CD4-positive, alpha-beta T cell (primary cell): Measurements from ENCODE around the gene FAM222B. TPM values are rescaled to one million over a fixed set of nuclear protein-coding genes. Genes with fewer than 3 reads are reported as not detected.
"Not testable (repeated sequence)": the region's sequence is repeated elsewhere in the genome, so short reads cannot be mapped to it uniquely, and the experiment has no call there.

Experiments
- ATAC-seq: fragments of 200-7000 bp; cut with Tn5 transposase; one replicate; pipeline ENCODE4 v1.10.0; 2022; ENCODE audit warnings: mild to moderate bottlenecking; ENCODE audit not compliant: poor library complexity
- CTCF ChIA-PET: fragments of 350-600 bp; sonication (Branson Sonifier 250); formaldehyde crosslinking; loops from one replicate; lab custom pipeline; 2021; ENCODE audit warnings: antibody characterized with exemption, inconsistent platforms; lab: Charles Lee
- POLR2A ChIA-PET: fragments of 350-600 bp; sonication (Branson Sonifier 250); formaldehyde crosslinking; loops from one replicate; lab custom pipeline; 2021; ENCODE audit warnings: antibody characterized with exemption, inconsistent platforms; lab: Charles Lee
- DNase-seq, 14 experiments: peaks; one replicate each; pipeline ENCODE4 v3.0.0-alpha.2; 2013 to 2020; ENCODE audit warnings: mixed read lengths in 2 of 14
- H3K27ac ChIP-seq, 2 donors: one replicate each; pipeline versions ENCODE4 v1.5.1 to v1.7.0; 2013; ENCODE audit warnings: low read length in 2 of 2, low read depth in 1 of 2, mild to moderate bottlenecking in 1 of 2
- H3K27me3 ChIP-seq, 2 experiments: 1 replicate in 1 of 2; 2 replicates in 1 of 2; pipeline versions ENCODE4 v1.6.1 to v1.7.0; 2013; ENCODE audit warnings: low read length in 2 of 2, control low read depth in 1 of 2, mild to moderate bottlenecking in 1 of 2, moderate library complexity in 1 of 2; ENCODE audit not compliant: insufficient read depth in 2 of 2, control insufficient read depth in 1 of 2
- H3K36me3 ChIP-seq: one replicate; pipeline ENCODE4 v1.6.1; 2013; ENCODE audit warnings: low read length, control low read depth; ENCODE audit not compliant: insufficient read depth
- H3K4me1 ChIP-seq: one replicate; pipeline ENCODE4 v1.6.1; 2013; ENCODE audit warnings: low read length, control low read depth; ENCODE audit not compliant: insufficient read depth
- H3K4me3 ChIP-seq: one replicate; pipeline ENCODE4 v1.5.1; 2013; ENCODE audit warnings: mild to moderate bottlenecking, low read length, moderate library complexity
- H3K9me3 ChIP-seq, 2 experiments: 1 replicate in 1 of 2; 2 replicates in 1 of 2; pipeline versions ENCODE4 v1.6.1 to v1.7.0; 2013; ENCODE audit warnings: low read length in 2 of 2, mild to moderate bottlenecking in 2 of 2, control low read depth in 1 of 2, moderate library complexity in 1 of 2; ENCODE audit not compliant: control insufficient read depth in 1 of 2, insufficient read depth in 1 of 2
- H3K27ac Mint-ChIP-seq: one replicate; pipeline ENCODE4 v1.8.0; 2020; ENCODE audit warnings: mixed read lengths
- H3K27me3 Mint-ChIP-seq: one replicate; pipeline ENCODE4 v1.8.0; 2021; ENCODE audit warnings: mixed read lengths
- H3K36me3 Mint-ChIP-seq: one replicate; pipeline ENCODE4 v1.8.0; 2021; ENCODE audit warnings: low read depth, mixed read lengths
- H3K4me1 Mint-ChIP-seq: one replicate; pipeline ENCODE4 v1.8.0; 2021; ENCODE audit warnings: low read depth, mixed read lengths
- H3K4me3 Mint-ChIP-seq: one replicate; pipeline ENCODE4 v1.8.0; 2020; ENCODE audit warnings: mild to moderate bottlenecking, mixed read lengths
- H3K9me3 Mint-ChIP-seq: one replicate; pipeline ENCODE4 v1.8.0; 2020; ENCODE audit warnings: mixed read lengths
- CTCF ChIP-seq: fragments of 200-600 bp; IDR thresholded peaks from one replicate; pipeline ENCODE4 v1.8.0; 2022; ENCODE audit warnings: antibody characterized with exemption, mild to moderate bottlenecking
- intact Hi-C, 2 experiments: fragments of 100-400 bp; cut with DNase I in 1 of 2; cut with micrococcal nuclease in 1 of 2; formaldehyde crosslinking; loops; one replicate each; pipeline versions ENCODE4 v1.15.1 to v1.9.0; 2023 to 2025; cut with DNase I, micrococcal nuclease
- total RNA-seq, 174 experiments: library from RNA in 2 of 174; stranded (reverse) in 2 of 174; gene quantifications; one replicate each; pipeline ENCODE4 v1.2.3 and lab custom pipeline; 2021 to 2026

Gene FAM222B
- total RNA-seq, 2 experiments from 2014 or later = 17.3 to 17.5 TPM

DNA sequence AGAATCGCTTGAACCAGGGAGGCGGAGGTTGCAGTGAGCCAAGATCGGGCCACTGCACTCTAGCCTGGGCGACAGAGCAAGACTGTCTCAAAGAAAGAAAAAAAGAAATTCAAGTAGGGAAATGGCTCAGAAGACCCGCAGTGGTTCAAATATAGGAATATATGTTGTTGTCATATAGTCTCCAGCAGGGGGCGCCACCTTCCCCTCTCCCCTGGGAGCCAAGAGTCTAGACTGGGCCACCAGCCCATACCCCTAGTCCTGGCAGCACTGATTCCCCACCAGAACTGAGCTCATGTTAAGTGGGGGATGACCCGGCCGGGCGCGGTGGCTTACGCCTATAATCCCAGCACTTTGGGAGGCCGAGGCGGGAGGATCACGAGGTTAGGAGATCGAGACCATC lies 6.1 kb upstream of the FAM222B start:
- not testable (repeated sequence) for H3K27me3 ChIP-seq, H3K36me3 Mint-ChIP-seq, H3K9me3 ChIP-seq, H3K4me1 Mint-ChIP-seq, H3K9me3 Mint-ChIP-seq, H3K36me3 ChIP-seq, H3K4me3 ChIP-seq, H3K4me1 ChIP-seq, H3K27me3 Mint-ChIP-seq, H3K27ac ChIP-seq, H3K27ac Mint-ChIP-seq
- DNase-seq = peak; percentile 34 to 75 (median 46)
- peak; percentile 37 for TF ChIP-seq CTCF
- ChIA-PET POLR2A (interaction anchor here (0.6 kb wide), 1 partner anchor 92 kb away, joined by 3 read pairs; no protein-coding TSS in a partner anchor), CTCF (interaction anchor here (0.6 to 1.8 kb wide), 8 partner anchors 11 to 188 kb away, joined by 3 to 7 read pairs (median 4); no protein-coding TSS in a partner anchor)
- H3K4me3 Mint-ChIP-seq = peak overlapping the region; percentile 15
- intact Hi-C loops = loop anchor here in 1 of 2 experiments (10.0 kb wide), 1 partner anchor 514 kb away; the partner anchor contains the start of genes IFT20 and TNFAIP1
- ATAC-seq = peak; percentile 59

GRCh38 chr17:28846699-28847098 lies 4.1 kb upstream of the FAM222B start:
- intact Hi-C loops = loop anchor here in 1 of 2 experiments (10.0 kb wide), 1 partner anchor 512 kb away; the partner anchor contains the start of genes IFT20 and TNFAIP1
- peaks cover 10% of the 10 kb centered on the region for H3K36me3 Mint-ChIP-seq
- CTCF ChIA-PET = interaction anchor here (0.6 kb wide), 1 partner anchor 73 kb away, joined by 3 read pairs; no protein-coding TSS in a partner anchor
- H3K9me3 Mint-ChIP-seq, H3K4me3 Mint-ChIP-seq, H3K4me3 ChIP-seq, ATAC-seq, POLR2A ChIA-PET, H3K27me3 ChIP-seq, H3K36me3 ChIP-seq, H3K27me3 Mint-ChIP-seq, H3K27ac ChIP-seq, H3K27ac Mint-ChIP-seq, H3K9me3 ChIP-seq, DNase-seq: not testable (repeated sequence)
- H3K4me1 Mint-ChIP-seq = peaks cover 10% of the 10 kb centered on the region
- H3K4me1 ChIP-seq = peaks cover 10% of the 10 kb centered on the region

GRCh38 chr17:28846231-28846630 lies 3.6 kb upstream of the FAM222B start:
- no peaks in the 10 kb centered on the region for H3K9me3 ChIP-seq
- no peak for TF ChIP-seq CTCF
- H3K4me3 ChIP-seq = no peak overlapping the region
- no peaks in the 10 kb centered on the region for H3K27me3 ChIP-seq
- ChIA-PET CTCF (interaction anchor here (0.6 kb wide), 1 partner anchor 72 kb away, joined by 3 read pairs; no protein-coding TSS in a partner anchor), POLR2A (no interaction called here)
- no peak for DNase-seq
- no peak overlapping the region for H3K27ac ChIP-seq
- Mint-ChIP-seq H3K9me3 (no peaks in the 10 kb centered on the region), H3K27me3 (no peaks in the 10 kb centered on the region), H3K36me3 (peaks cover 12% of the 10 kb centered on the region), H3K4me1 (peaks cover 13% of the 10 kb centered on the region), H3K4me3 (no peak overlapping the region), H3K27ac (no peak overlapping the region)
- no peaks in the 10 kb centered on the region for H3K36me3 ChIP-seq
- no peak for ATAC-seq
- peaks cover 15% of the 10 kb centered on the region for H3K4me1 ChIP-seq
- intact Hi-C loops = loop anchor here in 1 of 2 experiments (10.0 kb wide), 1 partner anchor 511 kb away; the partner anchor contains the start of genes IFT20 and TNFAIP1
